Activated T-helper 1 cell treated with anti-CD3 and anti-CD28 coated beads, Interleukin-12 subunit alpha, Interleukin-12 subunit beta, Interleukin-2, Interleukin-4 antibody, amounts not matched to agents 30 ng/mL and 10 ng/mL and 1 ng/mL, durations not matched to agents 14 hours and 24 hours and 36 hours (primary cell): Measurements from ENCODE around the gene RFFL. TPM values are rescaled to one million over a fixed set of nuclear protein-coding genes. Genes with fewer than 3 reads are reported as not detected.
A peak's percentile ranks its signal among the peaks of the same experiment; 100 is the strongest.
"Not testable (repeated sequence)": the region's sequence is repeated elsewhere in the genome, so short reads cannot be mapped to it uniquely, and the experiment has no call there.

Experiments
- DNase-seq: peaks from one replicate; pipeline ENCODE4 v3.0.0; 2021; ENCODE audit warnings: low spot score
- H3K27ac Mint-ChIP-seq: one replicate; pipeline ENCODE4 v1.8.0; 2021; ENCODE audit warnings: mild to moderate bottlenecking, mixed read lengths
- H3K27me3 Mint-ChIP-seq: one replicate; pipeline ENCODE4 v1.8.0; 2022; ENCODE audit warnings: mild to moderate bottlenecking, moderate library complexity, mixed read lengths; ENCODE audit not compliant: insufficient read depth
- H3K36me3 Mint-ChIP-seq: one replicate; pipeline ENCODE4 v1.8.0; 2021; ENCODE audit warnings: low read depth, mixed read lengths
- H3K4me1 Mint-ChIP-seq: one replicate; pipeline ENCODE4 v1.8.0; 2021; ENCODE audit warnings: low read depth, mixed read lengths
- H3K4me3 Mint-ChIP-seq: one replicate; pipeline ENCODE4 v1.8.0; 2021; ENCODE audit warnings: mild to moderate bottlenecking, moderate library complexity, mixed read lengths
- H3K9me3 Mint-ChIP-seq: one replicate; pipeline ENCODE4 v1.8.0; 2021; ENCODE audit warnings: mixed read lengths
- intact Hi-C: fragments of 100-400 bp; cut with micrococcal nuclease; formaldehyde crosslinking; loops from one replicate; pipeline ENCODE4 v1.15.1; 2024
- total RNA-seq: library from RNA; stranded (reverse); gene quantifications from 2 replicates; pipeline ENCODE4 v1.2.3, GENCODE V29; 2022

The RFFL gene
- total RNA-seq, 1 donor from 2014 or later = 28.2 TPM

DNA sequence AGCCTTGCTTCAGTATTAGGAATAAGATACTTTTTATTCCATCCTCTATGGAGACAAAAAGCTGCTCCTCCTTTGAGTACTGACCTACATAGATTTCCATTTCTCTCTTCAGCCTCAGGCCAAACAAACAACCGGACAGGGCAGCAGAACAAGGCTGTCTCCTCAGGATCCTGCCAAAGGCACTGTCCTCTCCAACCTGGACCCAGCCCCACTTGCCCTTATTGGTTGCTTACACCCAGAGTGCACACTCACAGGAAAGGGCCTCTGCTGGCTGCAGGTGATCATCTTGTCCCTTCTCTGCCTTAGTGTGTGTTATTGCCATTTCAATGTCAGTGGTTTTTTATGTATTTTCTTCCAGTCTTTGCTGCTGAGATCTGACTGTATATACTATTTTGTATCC, 56.5 kb downstream of the RFFL start:
- intact Hi-C loops = no loop called here
- Mint-ChIP-seq H3K27ac (no peak overlapping the region), H3K4me3 (no peak overlapping the region), H3K36me3 (peaks cover 60% of the 10 kb centered on the region), H3K9me3 (no peaks in the 10 kb centered on the region), H3K27me3 (no peaks in the 10 kb centered on the region), H3K4me1 (no peaks in the 10 kb centered on the region)
- DNase-seq = no peak

DNA sequence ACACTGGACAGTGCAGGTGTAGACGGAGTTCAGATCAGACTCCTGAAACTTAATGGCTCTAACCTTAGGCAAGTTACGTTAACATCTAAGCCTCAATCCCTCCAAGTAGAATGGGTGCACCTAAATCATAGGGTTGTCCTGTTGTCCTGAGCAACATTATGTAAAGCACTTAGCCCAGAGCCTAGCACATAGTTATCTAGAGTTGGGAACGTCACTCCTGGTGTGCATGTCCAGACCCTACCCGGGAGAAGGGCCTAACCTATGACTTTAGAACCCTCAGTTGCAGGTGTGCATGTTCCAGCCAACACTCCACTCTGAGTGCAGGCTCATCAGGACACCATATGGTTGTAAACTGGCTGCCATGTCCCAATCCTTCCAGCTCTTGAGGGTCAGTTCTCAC, 57.2 kb downstream of the RFFL start:
- DNase-seq = no peak
- Mint-ChIP-seq H3K9me3 (no peaks in the 10 kb centered on the region), H3K36me3 (peaks cover 59% of the 10 kb centered on the region), H3K4me3 (no peak overlapping the region), H3K27me3 (no peaks in the 10 kb centered on the region), H3K27ac (no peak overlapping the region), H3K4me1 (no peaks in the 10 kb centered on the region)
- intact Hi-C loops = no loop called here

DNA sequence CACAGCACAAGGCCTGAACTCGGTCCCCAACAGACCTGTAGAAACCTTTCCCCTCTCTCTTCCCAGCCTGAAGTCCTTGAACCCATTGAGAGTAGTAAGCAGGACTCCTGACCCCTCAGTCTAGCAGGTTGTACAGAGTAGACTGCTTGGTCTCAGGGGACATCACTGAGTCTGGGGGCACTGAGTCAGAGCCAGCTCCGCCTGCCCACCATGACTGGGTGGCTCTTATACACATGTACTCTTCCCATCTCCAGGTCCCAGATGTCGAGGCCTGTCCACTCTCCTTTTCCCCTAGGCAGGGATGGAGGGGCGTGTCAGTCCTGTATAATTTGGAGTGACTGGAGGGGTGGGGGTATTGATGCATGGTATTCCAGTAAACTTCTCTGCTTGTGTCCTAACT, 59.7 kb downstream of the RFFL start:
- Mint-ChIP-seq H3K27ac (no peak overlapping the region), H3K9me3 (no peaks in the 10 kb centered on the region), H3K4me1 (peaks cover 7% of the 10 kb centered on the region), H3K27me3 (no peaks in the 10 kb centered on the region), H3K4me3 (no peak overlapping the region), H3K36me3 (peaks cover 49% of the 10 kb centered on the region)
- intact Hi-C loops = no loop called here
- DNase-seq = no peak

DNA sequence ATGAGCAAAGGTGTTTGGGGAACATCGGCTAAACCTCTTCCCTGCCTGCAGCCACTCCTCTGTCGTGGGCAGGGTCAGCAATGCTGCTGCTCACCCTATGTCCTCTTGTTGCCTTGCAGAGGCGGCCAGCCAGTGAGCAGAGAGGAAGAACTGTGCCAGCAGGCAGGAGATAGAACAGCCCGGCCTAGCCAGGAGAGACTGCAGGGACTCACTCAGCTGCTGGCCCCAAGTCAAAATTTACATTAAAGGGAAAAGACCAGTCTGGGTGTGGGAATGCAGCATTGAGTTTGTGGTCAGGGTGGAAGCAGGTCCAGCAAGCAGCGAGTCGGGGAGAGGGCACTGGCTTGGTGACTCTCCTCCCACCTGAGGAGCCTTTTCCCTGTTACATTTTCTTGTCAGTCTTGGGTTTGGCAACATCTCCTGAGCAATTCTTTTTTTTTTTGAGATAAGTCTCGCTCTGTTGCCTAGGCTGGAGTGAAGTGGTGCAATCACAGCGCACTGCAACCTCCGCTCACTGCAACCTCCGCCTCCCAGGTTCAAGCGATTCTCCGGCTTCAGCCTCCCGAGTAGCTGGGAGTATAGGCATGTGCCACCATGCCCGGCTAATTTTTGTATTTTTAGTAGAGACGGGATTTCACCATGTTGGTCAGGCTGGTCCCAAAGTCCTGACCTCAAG, 60.5 kb downstream of the RFFL start:
- H3K36me3 Mint-ChIP-seq = peaks cover 53% of the 10 kb centered on the region
- H3K9me3 Mint-ChIP-seq = no peaks in the 10 kb centered on the region
- no peak overlapping the region for H3K4me3 Mint-ChIP-seq
- no peak for DNase-seq
- H3K27me3 Mint-ChIP-seq = no peaks in the 10 kb centered on the region
- peak overlapping the region; percentile 11 for H3K27ac Mint-ChIP-seq
- H3K4me1 Mint-ChIP-seq = peaks cover 13% of the 10 kb centered on the region
- intact Hi-C loops = no loop called here

DNA sequence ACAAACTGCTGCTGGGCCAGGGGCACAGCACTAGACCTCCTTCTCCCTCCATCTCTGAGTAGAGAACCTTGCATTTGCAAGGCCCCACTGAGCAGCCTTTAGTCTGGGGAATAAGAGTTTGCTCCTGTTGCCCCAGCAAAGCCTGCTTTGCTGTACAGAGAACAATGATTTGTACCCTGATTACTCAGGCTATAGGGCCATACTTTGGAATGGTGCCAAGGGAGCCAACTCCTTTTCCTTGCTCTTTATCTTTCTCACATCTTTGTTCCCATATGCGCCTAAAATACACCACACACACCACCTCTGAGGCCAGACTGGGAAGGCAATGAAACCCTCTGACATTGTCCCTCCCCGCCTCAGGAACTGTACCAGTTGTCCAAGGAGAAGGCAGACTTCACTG, 62.0 kb downstream of the RFFL start:
- Mint-ChIP-seq H3K27ac (no peak overlapping the region), H3K36me3 (peaks cover 46% of the 10 kb centered on the region), H3K9me3 (no peaks in the 10 kb centered on the region), H3K4me1 (peaks cover 19% of the 10 kb centered on the region), H3K27me3 (no peaks in the 10 kb centered on the region), H3K4me3 (no peak overlapping the region)
- intact Hi-C loops = no loop called here
- DNase-seq = no peak

DNA sequence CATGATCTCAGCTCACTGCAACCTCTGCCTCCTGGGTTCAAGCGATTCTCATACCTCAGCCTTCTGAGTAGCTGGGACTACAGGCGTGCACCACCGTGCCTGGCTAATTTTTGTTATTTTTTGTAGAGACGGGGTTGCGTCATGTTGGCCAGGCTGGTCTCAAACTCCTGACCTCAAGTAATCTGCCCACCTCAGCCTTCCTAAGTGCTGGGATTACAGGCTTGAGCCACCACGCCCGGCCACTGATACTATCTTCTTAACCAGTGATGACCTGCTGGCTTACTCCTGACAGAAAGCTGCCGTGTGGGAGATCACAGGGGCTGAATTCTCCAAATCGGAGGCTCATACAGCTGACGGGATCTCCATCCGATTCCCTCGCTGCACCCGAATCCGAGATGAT, 62.5 kb downstream of the RFFL start:
- H3K27me3 Mint-ChIP-seq, DNase-seq, H3K27ac Mint-ChIP-seq, intact Hi-C loops, H3K9me3 Mint-ChIP-seq, H3K4me3 Mint-ChIP-seq: not testable (repeated sequence)
- Mint-ChIP-seq H3K4me1 (peaks cover 19% of the 10 kb centered on the region), H3K36me3 (peaks cover 46% of the 10 kb centered on the region)

DNA sequence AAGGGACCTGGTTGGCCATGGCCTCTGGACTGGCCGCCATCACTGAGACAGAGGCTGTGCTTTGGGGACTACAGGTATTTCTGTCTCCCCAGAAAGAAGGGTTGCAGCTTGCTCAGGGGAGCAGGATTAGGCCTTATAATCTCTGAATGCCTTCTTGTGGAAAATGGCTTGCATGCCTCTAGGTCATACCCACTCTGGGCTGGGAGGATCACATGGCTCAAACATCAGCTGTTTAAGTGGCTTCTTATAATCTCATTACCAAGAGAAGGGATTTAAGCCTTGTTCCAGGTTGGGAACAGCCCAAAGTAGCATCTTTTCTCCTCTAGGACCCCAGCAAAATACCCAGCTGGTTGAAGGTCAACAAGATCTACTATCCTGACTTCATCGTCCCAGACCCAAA, 64.1 kb downstream of the RFFL start:
- Mint-ChIP-seq H3K4me3 (no peak overlapping the region), H3K36me3 (peaks cover 45% of the 10 kb centered on the region), H3K4me1 (peaks cover 19% of the 10 kb centered on the region), H3K9me3 (no peaks in the 10 kb centered on the region), H3K27me3 (no peaks in the 10 kb centered on the region), H3K27ac (peak overlapping the region; percentile 34)
- intact Hi-C loops = loop anchor here (5.0 kb wide), 1 partner anchor 457 kb away; no protein-coding TSS in a partner anchor
- no peak for DNase-seq

- peak; percentile 77 for DNase-seq
- Mint-ChIP-seq H3K27me3 (no peaks in the 10 kb centered on the region), H3K27ac (peak overlapping the region; percentile 11), H3K36me3 (peaks cover 41% of the 10 kb centered on the region), H3K4me3 (no peak overlapping the region), H3K4me1 (peaks cover 21% of the 10 kb centered on the region), H3K9me3 (no peaks in the 10 kb centered on the region)
- intact Hi-C loops = loop anchor here (1.0 to 5.0 kb wide), 6 partner anchors 17 to 749 kb away; partner anchors contain the start of gene RAD51D
Observed at GRCh38 chr17:34998205-34998604, 65.3 kb downstream of the RFFL start.

GRCh38 chr17:34997355-34997862, 66.1 kb downstream of the RFFL start:
- peaks cover 42% of the 10 kb centered on the region for H3K36me3 Mint-ChIP-seq
- H3K4me1 Mint-ChIP-seq = peaks cover 25% of the 10 kb centered on the region
- H3K4me3 Mint-ChIP-seq = no peak overlapping the region
- H3K27ac Mint-ChIP-seq = no peak overlapping the region
- no peaks in the 10 kb centered on the region for H3K27me3 Mint-ChIP-seq
- H3K9me3 Mint-ChIP-seq = no peaks in the 10 kb centered on the region
- DNase-seq = no peak
- intact Hi-C loops = loop anchor here (5.0 kb wide), 1 partner anchor 455 kb away; no protein-coding TSS in a partner anchor

DNA sequence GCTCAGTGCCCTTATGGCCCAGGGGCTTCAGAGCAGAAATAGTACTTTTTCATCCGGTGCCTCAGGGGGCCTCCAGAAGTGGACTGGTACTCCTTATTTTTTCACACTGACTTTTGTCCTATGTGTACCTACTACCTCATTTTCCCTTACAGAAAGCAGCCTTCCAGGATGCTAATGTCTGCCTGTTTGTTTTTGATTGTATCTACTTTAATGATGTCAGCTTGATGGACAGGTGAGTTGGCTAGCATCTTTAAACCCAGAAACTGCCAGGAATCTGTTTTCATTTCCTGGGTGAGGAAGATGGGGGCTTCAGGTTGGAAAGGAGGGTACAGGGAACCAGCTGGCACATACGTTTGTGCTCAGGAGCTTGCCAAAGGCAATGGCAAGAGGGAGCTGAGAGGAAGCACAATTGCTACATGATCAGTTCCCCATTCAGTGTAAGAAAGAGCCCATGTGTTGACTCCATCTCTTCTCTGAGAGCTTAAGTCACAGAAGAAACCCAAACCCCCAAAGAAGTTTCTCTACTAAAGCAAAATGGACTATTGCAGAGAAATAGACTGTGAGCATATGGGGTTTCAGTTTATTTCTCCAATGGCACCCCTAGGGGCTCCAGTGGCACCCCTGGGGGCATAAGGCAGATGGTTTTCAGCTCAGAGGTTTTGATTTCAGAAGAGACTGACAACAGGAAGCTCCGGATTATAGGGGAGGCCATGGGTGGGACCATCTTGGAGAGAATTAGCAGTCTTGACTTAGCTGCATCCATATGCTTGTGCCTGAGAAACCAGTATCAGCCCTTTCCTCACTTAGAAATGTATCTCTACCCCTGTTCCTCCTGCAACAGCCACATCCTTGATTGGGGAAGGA, 66.9 kb downstream of the RFFL start:
- no peak for DNase-seq
- Mint-ChIP-seq H3K27me3 (no peaks in the 10 kb centered on the region), H3K36me3 (peaks cover 41% of the 10 kb centered on the region), H3K27ac (no peak overlapping the region), H3K4me3 (no peak overlapping the region), H3K9me3 (no peaks in the 10 kb centered on the region), H3K4me1 (peaks cover 25% of the 10 kb centered on the region)
- intact Hi-C loops = loop anchor here (5.0 kb wide), 1 partner anchor 454 kb away; no protein-coding TSS in a partner anchor

DNA sequence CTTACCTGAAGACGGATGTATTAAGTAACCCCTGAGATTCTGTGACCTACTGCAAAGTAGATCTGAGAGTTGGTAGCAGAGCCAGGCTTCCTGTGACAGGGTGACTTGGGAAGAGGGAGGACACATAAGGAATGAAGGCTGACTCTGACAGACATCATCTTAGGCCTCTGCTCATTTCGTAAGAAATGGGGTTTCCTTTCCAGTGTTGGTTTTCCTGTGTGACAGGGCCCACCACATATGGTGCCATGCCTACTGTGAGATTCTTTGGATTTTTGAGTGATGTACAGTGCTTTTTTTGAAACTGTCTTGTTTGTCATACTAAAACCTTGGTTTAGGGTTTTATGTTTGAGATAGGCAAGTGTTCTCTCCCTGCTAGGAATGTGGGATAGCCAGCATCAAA, 70.5 kb downstream of the RFFL start:
- Mint-ChIP-seq H3K4me1 (peaks cover 23% of the 10 kb centered on the region), H3K9me3 (no peaks in the 10 kb centered on the region), H3K27ac (peak overlapping the region; percentile 26), H3K4me3 (no peak overlapping the region), H3K36me3 (peaks cover 52% of the 10 kb centered on the region), H3K27me3 (no peaks in the 10 kb centered on the region)
- DNase-seq = no peak
- intact Hi-C loops = no loop called here

DNA sequence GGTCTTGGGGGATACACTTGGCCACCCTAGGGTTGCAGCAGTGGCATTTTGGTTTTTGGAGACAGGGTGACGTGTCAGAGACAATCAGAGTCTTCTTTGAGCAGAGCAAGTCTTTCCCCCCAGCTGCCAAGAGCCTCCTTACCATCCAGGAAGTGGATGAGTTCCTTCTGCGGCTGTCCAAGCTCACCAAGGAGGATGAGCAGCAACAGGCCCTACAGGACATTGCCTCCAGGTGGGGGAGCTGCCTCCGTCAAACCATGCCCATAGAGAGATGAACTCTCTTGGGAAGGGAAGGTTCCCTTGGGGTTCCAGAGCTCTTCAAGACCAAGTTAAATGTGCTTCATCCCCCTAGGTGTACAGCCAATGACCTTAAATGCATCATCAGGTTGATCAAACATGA, 71.9 kb downstream of the RFFL start:
- H3K9me3 Mint-ChIP-seq = no peaks in the 10 kb centered on the region
- no peaks in the 10 kb centered on the region for H3K27me3 Mint-ChIP-seq
- H3K4me3 Mint-ChIP-seq = no peak overlapping the region
- H3K36me3 Mint-ChIP-seq = peaks cover 52% of the 10 kb centered on the region
- intact Hi-C loops = no loop called here
- peak overlapping the region; percentile 36 for H3K27ac Mint-ChIP-seq
- no peak for DNase-seq
- peaks cover 17% of the 10 kb centered on the region for H3K4me1 Mint-ChIP-seq

- no peak for DNase-seq
- intact Hi-C loops = no loop called here
- Mint-ChIP-seq H3K36me3 (peaks cover 58% of the 10 kb centered on the region), H3K27me3 (no peaks in the 10 kb centered on the region), H3K4me3 (no peak overlapping the region), H3K4me1 (peaks cover 17% of the 10 kb centered on the region), H3K27ac (no peak overlapping the region), H3K9me3 (no peaks in the 10 kb centered on the region)
Observed at GRCh38 chr17:34990921-34991365, 72.6 kb downstream of the RFFL start.
